Stimulated activated naive CD8-positive, alpha-beta T cell treated with anti-CD3 and anti-CD28 coated beads, Interleukin-15, Interleukin-2, amounts not matched to agents 100 ng/mL and 50 ng/mL, for 24 hours (primary cell): ENCODE results near the gene COL6A1.

Experiments
- H3K27ac Mint-ChIP-seq: one replicate; pipeline ENCODE4 v1.8.0; 2021; ENCODE audit warnings: mild to moderate bottlenecking, mixed read lengths
- H3K27me3 Mint-ChIP-seq: one replicate; pipeline ENCODE4 v1.8.0; 2021; ENCODE audit warnings: mixed read lengths
- H3K36me3 Mint-ChIP-seq: one replicate; pipeline ENCODE4 v1.8.0; 2021; ENCODE audit warnings: low read depth, mixed read lengths
- H3K4me1 Mint-ChIP-seq: one replicate; pipeline ENCODE4 v1.8.0; 2021; ENCODE audit warnings: low read depth, mixed read lengths
- H3K4me3 Mint-ChIP-seq: one replicate; pipeline ENCODE4 v1.8.0; 2021; ENCODE audit warnings: mild to moderate bottlenecking, mixed read lengths
- H3K9me3 Mint-ChIP-seq: one replicate; pipeline ENCODE4 v1.8.0; 2021; ENCODE audit warnings: mixed read lengths

COL6A1 gene

GRCh38 chr21:46006547-46007491, 25.2 kb downstream of the COL6A1 start:
- H3K4me3 Mint-ChIP-seq: no peak overlapping the region

GRCh38 chr21:46007492-46007868, 25.9 kb downstream of the COL6A1 start:
- Mint-ChIP-seq H3K4me3 (no peak overlapping the region), H3K27ac (no peak overlapping the region), H3K36me3 (no peaks in the 10 kb centered on the region)

More at GRCh38 chr21:46006547-46007491, 25.2 kb downstream of the COL6A1 start:
- Mint-ChIP-seq H3K9me3 (no peaks in the 10 kb centered on the region), H3K27me3 (no peaks in the 10 kb centered on the region), H3K27ac (no peak overlapping the region), H3K4me1 (no peaks in the 10 kb centered on the region), H3K36me3 (no peaks in the 10 kb centered on the region)

GRCh38 chr21:46008893-46009621, 27.5 kb downstream of the COL6A1 start:
- Mint-ChIP-seq H3K27me3 (peaks cover 18% of the 10 kb centered on the region), H3K4me3 (no peak overlapping the region), H3K9me3 (no peaks in the 10 kb centered on the region), H3K27ac (no peak overlapping the region), H3K36me3 (no peaks in the 10 kb centered on the region), H3K4me1 (no peaks in the 10 kb centered on the region)

More at GRCh38 chr21:46007492-46007868, 25.9 kb downstream of the COL6A1 start:
- peaks cover 4% of the 10 kb centered on the region for H3K27me3 Mint-ChIP-seq
- no peaks in the 10 kb centered on the region for H3K4me1 Mint-ChIP-seq
- no peaks in the 10 kb centered on the region for H3K9me3 Mint-ChIP-seq

GRCh38 chr21:46009951-46010705, 28.6 kb downstream of the COL6A1 start:
- no peak overlapping the region for H3K27ac Mint-ChIP-seq
- H3K27me3 Mint-ChIP-seq: peaks cover 27% of the 10 kb centered on the region
- H3K4me3 Mint-ChIP-seq: no peak overlapping the region
- H3K9me3 Mint-ChIP-seq: no peaks in the 10 kb centered on the region
- peaks cover 4% of the 10 kb centered on the region for H3K4me1 Mint-ChIP-seq
- no peaks in the 10 kb centered on the region for H3K36me3 Mint-ChIP-seq

- Mint-ChIP-seq H3K9me3 (no peaks in the 10 kb centered on the region), H3K27ac (no peak overlapping the region), H3K36me3 (no peaks in the 10 kb centered on the region), H3K27me3 (peaks cover 37% of the 10 kb centered on the region), H3K4me3 (no peak overlapping the region), H3K4me1 (peaks cover 4% of the 10 kb centered on the region)
These were observed 29.8 kb downstream of the COL6A1 start for GRCh38 chr21:46011267-46011967.

GRCh38 chr21:46012154-46012553, 30.6 kb downstream of the COL6A1 start:
- no peak overlapping the region for H3K4me3 Mint-ChIP-seq
- H3K27ac Mint-ChIP-seq: no peak overlapping the region
- H3K27me3 Mint-ChIP-seq: peaks cover 42% of the 10 kb centered on the region
- peaks cover 4% of the 10 kb centered on the region for H3K4me1 Mint-ChIP-seq
- no peaks in the 10 kb centered on the region for H3K36me3 Mint-ChIP-seq
- H3K9me3 Mint-ChIP-seq: no peaks in the 10 kb centered on the region

GRCh38 chr21:46014828-46015227, 33.3 kb downstream of the COL6A1 start:
- Mint-ChIP-seq H3K27ac (no peak overlapping the region), H3K4me1 (peaks cover 8% of the 10 kb centered on the region), H3K27me3 (peaks cover 64% of the 10 kb centered on the region), H3K4me3 (no peak overlapping the region), H3K9me3 (no peaks in the 10 kb centered on the region), H3K36me3 (no peaks in the 10 kb centered on the region)

GRCh38 chr21:46017148-46017547, 35.6 kb downstream of the COL6A1 start:
- peaks cover 8% of the 10 kb centered on the region for H3K4me1 Mint-ChIP-seq
- no peaks in the 10 kb centered on the region for H3K36me3 Mint-ChIP-seq
- H3K4me3 Mint-ChIP-seq: no peak overlapping the region
- H3K9me3 Mint-ChIP-seq: no peaks in the 10 kb centered on the region
- no peak overlapping the region for H3K27ac Mint-ChIP-seq
- H3K27me3 Mint-ChIP-seq: peaks cover 73% of the 10 kb centered on the region

GRCh38 chr21:46017695-46018094, 36.1 kb downstream of the COL6A1 start:
- Mint-ChIP-seq H3K27ac (no peak overlapping the region), H3K4me1 (peaks cover 8% of the 10 kb centered on the region), H3K9me3 (no peaks in the 10 kb centered on the region), H3K27me3 (peaks cover 67% of the 10 kb centered on the region), H3K36me3 (no peaks in the 10 kb centered on the region), H3K4me3 (no peak overlapping the region)

GRCh38 chr21:46018615-46019014, 37.0 kb downstream of the COL6A1 start:
- Mint-ChIP-seq H3K36me3 (no peaks in the 10 kb centered on the region), H3K4me3 (no peak overlapping the region), H3K9me3 (no peaks in the 10 kb centered on the region), H3K27me3 (peaks cover 62% of the 10 kb centered on the region), H3K4me1 (peaks cover 8% of the 10 kb centered on the region), H3K27ac (no peak overlapping the region)

GRCh38 chr21:46020581-46020980, 39.0 kb downstream of the COL6A1 start:
- H3K9me3 Mint-ChIP-seq: no peaks in the 10 kb centered on the region
- H3K27ac Mint-ChIP-seq: no peak overlapping the region
- no peak overlapping the region for H3K4me3 Mint-ChIP-seq
- H3K27me3 Mint-ChIP-seq: peaks cover 55% of the 10 kb centered on the region
- peaks cover 11% of the 10 kb centered on the region for H3K4me1 Mint-ChIP-seq
- H3K36me3 Mint-ChIP-seq: no peaks in the 10 kb centered on the region

- Mint-ChIP-seq H3K36me3 (no peaks in the 10 kb centered on the region), H3K4me1 (peaks cover 15% of the 10 kb centered on the region), H3K9me3 (no peaks in the 10 kb centered on the region), H3K27ac (no peak overlapping the region), H3K4me3 (no peak overlapping the region), H3K27me3 (peaks cover 55% of the 10 kb centered on the region)
These were observed 39.8 kb downstream of the COL6A1 start for GRCh38 chr21:46021398-46021797.

GRCh38 chr21:46021978-46022544, 40.5 kb downstream of the COL6A1 start:
- Mint-ChIP-seq H3K4me3 (no peak overlapping the region), H3K36me3 (no peaks in the 10 kb centered on the region), H3K27me3 (peaks cover 49% of the 10 kb centered on the region), H3K27ac (no peak overlapping the region), H3K4me1 (peaks cover 15% of the 10 kb centered on the region), H3K9me3 (no peaks in the 10 kb centered on the region)
